GM19099 (cell line): ENCODE measurements around the gene BRCA2.

Source experiments
- POLR2A ChIP-seq: IDR thresholded peaks from 3 replicates; pipeline ENCODE4 v1.6.1; 2011; ENCODE audit warnings: low read depth; ENCODE audit not compliant: insufficient read length; ENCODE audit errors: extremely low read depth

BRCA2 gene

DNA sequence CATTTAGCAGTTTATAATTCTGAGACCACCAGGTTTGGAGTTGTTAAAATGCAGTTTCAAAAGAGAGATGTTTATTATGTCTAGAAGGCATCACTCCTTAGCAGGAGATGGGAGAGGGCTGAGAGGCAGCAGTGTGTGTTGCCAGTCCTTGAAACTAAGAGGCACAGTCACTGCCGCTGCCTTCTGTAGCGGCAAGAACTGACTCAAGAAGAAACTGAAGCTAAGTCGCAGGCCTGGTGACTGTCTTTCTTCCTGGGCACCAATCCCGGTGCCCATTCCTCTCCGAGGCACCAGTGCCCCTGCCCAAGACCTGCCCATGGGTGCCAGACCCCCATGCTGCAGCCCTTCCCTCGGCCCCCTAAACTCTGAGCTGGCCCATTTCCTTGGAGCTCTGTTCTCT is 92.5 kb downstream of the BRCA2 start:
- TF ChIP-seq POLR2A, result no peak

GRCh38 chr13:32408296-32409000 is 93.1 kb downstream of the BRCA2 start:
- no peak for TF ChIP-seq POLR2A

GRCh38 chr13:32409001-32409313 is 93.6 kb downstream of the BRCA2 start:
- TF ChIP-seq POLR2A, result no peak

DNA sequence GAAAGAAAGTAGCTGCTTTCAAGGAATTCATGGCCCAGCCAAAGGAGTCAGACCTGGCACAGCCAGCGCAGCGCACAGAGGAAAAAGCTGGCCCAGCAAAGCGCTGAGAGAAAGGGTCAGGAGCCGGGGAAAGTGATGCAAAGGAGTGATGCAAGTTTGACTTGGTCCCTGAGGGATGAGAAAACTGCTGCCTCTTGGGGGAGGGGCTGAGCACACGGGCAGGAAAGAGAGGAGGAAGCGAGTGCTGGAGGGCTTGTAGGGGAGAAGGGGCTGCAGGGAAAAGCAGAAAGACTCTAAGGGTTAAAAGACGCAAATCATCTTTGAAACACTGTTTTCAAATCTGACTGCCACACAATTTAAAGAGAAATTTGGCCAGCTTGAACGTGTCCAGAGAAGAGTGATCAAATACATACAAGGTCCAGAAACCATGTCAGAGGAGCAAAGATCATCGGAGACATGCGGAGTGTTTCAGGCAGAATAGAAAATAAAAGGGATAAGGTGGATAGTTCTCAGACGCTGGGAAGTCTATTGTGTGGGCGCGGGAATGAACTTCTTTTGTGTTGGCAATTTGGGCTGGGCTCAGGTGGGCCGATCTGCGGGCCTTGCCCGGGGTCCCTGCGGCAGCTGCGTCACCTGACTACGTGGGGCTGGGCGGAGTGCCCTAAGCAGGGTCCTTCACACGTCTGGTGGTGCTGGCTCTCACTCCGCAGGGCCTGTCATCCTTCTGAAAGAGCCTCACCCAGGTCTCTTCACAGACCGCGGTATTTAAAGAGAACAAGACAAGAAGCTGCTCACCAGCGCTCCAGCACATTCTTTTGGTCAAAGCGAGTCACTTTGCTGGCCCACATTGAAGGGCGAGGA is 94.5 kb downstream of the BRCA2 start:
- TF ChIP-seq POLR2A, result no peak

- no peak for TF ChIP-seq POLR2A
Observed at GRCh38 chr13:32413284-32413683, 98.0 kb downstream of the BRCA2 start.

DNA sequence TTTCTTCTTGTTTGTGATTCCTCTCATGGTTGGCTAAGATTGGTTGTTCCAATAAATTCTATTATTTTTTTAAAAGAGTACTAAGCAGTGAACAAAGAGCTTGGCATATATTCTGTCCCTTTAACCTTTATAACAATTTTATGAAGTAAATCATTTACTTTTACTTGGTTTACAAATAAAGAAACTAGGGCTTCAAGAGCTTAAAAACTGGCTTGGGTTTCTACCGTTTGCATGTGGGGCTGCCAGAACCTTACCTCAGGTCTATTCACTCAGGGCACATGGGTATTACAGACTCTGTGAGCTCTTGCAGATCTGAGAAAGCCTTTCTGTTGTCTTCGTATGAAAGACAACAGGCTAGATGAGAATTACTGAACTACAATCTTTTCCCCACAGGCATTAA is 99.3 kb downstream of the BRCA2 start:
- TF ChIP-seq POLR2A, result no peak

DNA sequence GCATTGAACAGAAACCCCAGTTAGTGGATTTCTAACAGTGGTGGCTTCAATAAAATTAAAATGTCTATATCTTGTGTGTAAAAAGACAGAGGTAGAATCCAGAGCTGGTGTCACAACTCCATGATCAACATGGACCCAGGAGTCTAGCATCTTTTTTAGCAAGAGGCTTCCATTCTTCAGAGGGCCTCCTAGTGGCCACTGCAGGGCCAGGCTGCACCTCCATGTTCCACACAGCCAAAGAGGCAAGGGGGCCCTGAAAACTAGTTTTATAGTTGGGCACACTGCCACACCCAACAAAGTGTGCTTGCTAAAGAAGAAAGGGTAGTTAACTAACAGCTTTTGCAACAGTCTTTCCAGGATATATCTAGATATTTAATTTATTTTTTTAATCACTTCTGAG is 99.7 kb downstream of the BRCA2 start:
- no peak for TF ChIP-seq POLR2A

DNA sequence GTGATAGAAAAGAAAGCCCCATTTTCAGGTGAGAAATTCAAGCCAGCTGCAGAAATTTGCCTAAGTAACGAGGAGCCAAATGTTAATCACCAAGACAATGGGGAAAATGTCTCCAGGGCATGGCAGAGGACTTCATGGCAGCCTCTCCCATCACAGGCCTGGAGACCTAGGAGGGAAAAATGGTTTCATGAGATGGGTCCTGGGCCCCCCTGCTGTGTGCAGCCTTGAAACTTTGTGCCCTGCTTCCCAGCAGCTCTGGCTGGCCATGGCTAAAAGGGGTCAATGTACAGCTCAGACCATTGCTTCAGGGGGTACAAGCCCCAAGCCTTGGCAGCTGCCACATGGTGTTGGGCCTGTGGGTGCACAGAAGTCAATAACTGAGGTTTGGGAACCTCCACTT is 102.7 kb downstream of the BRCA2 start:
- TF ChIP-seq POLR2A, result no peak

- no peak for TF ChIP-seq POLR2A
Observed at GRCh38 chr13:32419862-32420261, 104.6 kb downstream of the BRCA2 start.

- no peak for TF ChIP-seq POLR2A
Observed at GRCh38 chr13:32423592-32423991, 108.3 kb downstream of the BRCA2 start.

GRCh38 chr13:32425158-32425557 is 109.8 kb downstream of the BRCA2 start:
- no peak for TF ChIP-seq POLR2A

DNA sequence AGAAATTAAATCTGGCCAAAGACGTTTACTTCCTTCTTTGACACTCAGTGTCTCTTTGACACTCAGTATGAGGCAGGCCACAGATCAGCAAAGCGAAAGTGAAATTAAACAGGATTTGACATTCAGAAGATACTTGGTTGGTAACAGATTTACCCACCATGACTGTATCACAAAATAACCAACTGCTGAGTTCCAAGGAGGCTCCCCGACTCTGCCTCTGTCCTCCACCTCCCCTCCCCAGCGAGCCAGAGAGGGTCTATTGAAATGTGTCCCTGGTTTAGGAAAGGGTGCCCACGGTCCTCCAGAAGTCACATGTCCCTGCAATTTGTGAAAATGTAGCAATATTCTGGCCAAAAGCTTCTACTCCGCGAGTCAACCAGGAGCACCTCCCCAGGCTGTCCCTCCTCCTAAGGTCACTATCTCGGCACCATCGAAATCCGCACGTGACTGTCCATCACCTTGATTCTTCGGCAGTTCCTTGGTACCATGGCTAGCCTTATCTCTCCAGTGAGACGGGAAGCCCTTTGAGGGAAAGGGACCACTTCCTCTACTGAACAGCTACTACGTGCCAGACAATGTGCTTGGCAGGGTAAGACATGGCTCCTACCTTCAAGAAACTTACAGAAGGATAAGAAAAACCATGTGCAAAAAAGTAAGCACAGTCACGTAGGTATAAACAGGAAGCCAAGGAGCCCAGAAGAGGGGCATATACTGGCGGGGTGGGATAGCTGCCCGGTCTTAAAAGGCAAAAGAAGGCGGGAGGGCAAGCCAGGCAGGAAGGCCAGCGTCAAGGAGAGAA is 111.1 kb downstream of the BRCA2 start:
- TF ChIP-seq POLR2A, result no peak

DNA sequence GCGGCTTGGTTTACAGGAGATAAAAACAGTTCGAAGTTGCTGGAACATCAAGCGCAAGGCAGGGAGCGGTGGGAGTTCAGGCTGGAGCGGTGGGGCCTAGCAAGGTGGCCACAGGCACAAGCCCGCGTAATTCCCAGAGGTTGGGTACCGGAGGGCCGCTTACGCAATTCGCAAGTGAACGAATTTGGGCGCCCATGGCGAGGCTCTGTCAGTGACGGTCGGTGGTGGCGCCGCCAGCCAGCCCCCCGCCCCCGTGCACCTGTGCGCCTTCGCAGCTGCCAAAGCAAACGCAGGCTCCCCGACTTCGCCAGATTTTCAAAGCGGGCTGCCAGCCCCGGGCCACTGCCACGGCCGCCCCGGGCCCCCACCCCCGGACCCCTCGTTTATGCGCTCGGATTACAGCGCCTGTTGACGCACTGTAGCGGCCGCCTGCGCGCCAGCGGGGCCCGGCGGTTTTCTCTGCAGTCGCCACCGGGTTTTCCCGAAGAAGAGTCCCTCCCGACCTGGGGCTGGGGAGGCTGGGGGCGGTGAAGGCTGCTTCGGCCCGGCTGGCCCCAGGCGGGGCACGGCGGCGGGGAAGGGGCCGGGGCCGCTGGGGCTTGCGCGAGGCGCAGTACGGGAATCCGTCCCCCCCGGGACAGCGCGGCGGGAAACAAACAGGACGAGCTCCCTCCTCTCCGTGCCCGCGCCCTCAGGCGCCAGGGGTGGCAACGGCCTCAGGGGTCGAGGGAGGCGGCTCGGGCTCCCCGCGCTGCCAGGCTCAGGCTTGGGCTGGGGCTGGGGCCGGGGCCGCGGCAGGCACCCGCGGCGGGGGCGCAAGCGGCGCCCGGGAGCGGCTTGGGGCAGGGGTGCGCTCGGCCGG is 111.9 kb downstream of the BRCA2 start:
- peak; percentile 46 for TF ChIP-seq POLR2A

GRCh38 chr13:32427852-32428580 is 112.7 kb downstream of the BRCA2 start, which contains the start of gene N4BP2L1:
TSS of gene N4BP2L1 (minus strand) at chr13:32428130. CDS start at chr13:32428082, 48 bp downstream.
- TF ChIP-seq POLR2A, result peak; percentile 93

GRCh38 chr13:32428581-32429432 is 113.5 kb downstream of the BRCA2 start:
- TF ChIP-seq POLR2A, result peak; percentile 31
